GM21529 (cell line): ENCODE results near the gene CFAP92.
A peak's percentile ranks its signal among the peaks of the same experiment; 100 is the strongest.

ENCODE experiments used
- ATAC-seq: cut with Tn5 transposase; IDR thresholded peaks from one replicate; pipeline ENCODE4 v1.9.1; 2021; ENCODE audit not compliant: unreplicated experiment

Gene CFAP92

DNA sequence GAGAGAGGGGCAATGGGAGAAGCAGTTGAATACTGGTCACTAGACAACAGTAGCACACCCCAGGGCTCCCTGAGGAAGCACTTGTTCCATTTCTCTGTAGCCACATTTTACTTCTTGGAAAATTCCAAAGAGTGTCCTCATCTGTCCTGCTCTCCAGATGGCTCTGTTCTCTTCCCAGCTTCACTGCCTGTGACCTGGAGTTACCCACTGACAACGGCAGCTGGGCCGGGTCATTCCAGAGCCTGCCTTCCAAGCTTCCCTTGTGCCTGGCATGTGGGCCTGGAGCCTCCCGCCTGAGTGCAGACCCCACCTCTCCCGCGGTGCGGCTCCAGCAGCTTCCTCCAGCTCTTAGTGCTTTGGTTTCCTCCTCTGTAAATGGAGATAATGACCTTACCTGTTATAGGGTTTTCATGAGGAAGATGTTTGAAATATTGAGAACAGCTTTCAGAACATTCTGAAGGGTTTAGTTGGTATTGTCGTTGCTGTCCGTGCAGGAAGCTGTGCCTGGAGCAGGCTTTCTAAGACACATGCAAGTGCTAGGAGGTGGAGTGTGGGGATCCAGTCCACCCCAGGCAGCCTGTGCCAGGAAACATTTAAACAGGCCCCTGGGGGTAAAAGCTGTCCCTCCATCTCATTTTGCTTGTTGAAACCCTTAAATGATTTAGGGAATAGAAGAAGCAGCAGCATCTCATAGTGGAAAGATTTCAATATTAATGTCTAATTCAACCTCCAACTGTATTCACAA, 32.0 kb upstream of the CFAP92 start:
- no peak for ATAC-seq

DNA sequence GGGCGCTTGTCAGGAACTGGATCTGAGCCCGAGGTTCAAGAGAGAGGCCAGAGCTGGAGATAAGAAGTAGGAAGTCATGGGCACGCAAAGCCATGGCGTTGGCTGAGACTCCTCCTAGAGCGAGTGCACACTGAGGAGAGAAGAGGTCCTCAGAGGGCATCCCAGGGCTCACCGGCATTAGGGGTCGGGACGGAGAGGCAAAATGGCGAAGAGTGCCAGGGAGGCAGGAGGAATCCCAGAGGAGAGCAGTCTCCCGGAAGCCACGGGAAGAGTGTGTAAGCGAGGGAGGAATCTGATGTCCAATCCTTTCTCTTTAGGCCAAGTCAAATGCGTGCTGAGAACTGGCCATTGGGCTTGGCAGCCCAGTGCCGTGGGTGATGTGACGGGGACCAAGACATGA, 31.2 kb upstream of the CFAP92 start:
- ATAC-seq: no peak

DNA sequence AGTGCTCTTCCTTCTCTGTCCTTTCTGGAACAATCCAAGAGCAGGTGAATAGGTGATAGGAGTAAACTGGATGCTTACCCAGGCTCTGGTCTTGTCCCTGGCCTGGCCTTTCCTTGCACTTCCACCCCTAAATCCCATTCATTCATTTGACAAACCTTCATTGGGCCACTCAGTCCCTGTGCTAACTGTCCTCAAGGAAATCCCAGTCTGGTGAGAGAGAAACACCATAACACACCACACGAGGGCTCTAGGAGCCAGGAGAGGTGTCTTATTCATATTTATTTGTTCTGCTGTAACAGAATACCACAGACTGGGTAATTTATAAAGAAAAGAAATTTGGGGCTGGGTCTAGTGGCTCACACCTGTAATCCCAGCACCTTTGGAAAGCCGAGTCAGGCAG, 30.0 kb upstream of the CFAP92 start:
- no peak for ATAC-seq

DNA sequence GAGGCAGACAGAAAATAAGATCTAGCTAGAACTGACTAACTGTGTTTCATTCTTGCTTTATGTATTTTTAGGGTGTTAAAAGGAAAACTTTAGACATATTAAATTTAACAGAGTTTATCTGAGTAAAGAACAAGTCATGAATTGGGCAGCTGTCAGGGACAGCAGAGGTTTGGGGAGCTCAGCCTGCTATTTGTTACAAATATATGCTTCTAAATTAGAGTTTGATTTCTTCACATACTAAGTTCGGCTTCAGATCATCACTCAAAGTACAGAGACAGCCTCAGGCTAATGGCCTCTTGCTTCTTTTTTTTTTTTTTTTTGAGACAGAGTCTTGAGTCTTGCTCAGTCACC, 29.1 kb upstream of the CFAP92 start:
- ATAC-seq: no peak

DNA sequence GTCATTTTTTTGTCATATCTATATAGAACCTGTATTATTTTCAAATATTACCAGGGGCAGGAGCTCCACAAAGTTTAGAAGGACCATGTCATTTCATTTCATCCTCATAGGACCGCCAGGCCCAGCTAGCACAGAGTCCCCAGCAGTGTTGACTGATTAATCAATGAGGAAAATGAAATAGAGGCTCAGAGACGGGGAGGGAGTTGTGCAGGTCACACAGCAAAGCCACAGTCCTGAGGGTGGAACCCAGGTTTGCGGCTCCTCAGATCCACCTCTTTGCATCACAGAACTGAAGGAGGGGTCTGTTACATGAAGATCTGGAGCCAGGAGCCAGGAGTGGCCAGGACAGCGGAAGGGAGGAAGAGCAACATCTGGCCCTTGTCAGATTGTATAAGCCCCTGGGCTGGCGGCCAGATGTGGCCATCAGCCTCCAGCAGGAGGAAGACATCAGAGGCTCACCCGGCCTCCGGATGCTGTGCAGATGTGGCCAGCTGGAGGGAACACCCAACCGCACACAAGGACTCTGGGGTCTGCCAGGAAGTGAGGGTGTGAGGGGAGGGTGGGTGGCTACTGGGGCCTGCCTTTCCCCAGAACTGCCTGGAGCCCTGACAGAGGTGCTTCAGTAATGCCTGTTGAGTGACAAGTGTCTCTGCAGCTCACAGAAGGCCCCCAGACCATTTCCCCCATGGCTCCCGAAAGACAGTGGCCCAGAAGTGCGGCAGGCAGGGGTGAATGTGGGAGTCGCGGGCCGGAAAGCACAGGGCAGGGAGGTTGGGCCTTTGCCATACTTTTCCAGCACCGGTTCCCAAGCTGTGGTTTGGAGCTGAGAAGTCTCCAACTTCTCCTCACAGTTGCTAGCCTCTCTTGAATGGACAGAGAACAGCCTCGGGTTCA, 28.5 kb upstream of the CFAP92 start:
- ATAC-seq: no peak

DNA sequence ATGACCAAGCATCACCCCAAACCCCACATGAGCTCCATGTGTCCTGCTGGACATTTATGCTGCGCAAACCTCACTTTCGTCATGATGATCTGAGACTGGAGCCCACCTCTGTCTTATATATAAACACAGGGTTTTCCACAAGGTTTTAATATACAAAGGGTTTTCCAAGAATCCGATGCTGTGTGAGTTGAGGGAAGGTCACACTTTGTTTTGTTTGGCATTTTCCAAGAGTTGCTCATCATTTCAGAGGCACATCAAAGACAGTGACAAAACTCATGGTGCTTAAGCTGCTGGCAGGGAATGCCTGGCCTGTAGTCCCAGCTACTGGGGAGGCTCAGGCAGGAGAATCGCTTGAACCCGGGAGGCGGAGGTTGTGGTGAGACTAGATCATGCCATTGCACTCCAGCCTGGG, 27.3 kb upstream of the CFAP92 start:
- ATAC-seq: no peak

DNA sequence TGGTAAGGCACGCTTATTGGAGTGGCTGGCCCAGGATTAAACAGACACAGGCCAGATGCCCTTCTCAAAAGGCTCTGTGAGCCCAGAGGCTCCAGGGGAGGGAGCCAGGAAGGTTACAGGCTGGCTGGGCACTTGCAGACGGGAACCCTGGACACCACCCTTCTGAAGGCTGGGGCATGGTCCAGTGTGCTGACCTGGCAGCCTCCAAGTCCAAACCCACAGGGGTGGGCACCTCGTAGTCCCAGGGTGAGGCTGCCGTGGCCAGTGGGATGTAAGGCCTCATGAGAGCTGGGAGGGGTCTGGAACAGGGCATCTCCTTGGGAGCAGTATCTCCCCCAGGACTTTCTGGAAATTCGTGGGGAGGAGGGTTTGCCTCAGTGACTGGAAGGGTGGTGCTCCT, 26.8 kb upstream of the CFAP92 start:
- no peak for ATAC-seq

DNA sequence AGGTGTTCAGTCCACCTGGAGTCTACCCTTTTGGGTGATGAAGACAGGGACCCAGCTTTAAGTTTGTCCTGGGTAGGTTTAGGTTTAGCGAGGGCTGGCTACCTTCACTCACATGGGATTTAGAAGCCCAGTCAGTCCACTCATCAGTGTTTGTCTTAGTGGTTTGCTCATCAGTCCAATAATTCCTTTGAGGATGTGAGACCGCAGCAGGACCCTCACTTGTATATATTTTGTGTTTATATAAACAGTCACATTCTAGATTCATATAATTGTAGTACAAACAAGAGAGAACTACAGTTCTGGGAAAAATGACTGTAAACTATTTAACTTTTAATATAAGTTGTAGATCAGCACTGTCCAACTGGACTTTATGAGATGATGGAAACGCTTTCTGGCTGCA, 25.4 kb upstream of the CFAP92 start:
- no peak for ATAC-seq

DNA sequence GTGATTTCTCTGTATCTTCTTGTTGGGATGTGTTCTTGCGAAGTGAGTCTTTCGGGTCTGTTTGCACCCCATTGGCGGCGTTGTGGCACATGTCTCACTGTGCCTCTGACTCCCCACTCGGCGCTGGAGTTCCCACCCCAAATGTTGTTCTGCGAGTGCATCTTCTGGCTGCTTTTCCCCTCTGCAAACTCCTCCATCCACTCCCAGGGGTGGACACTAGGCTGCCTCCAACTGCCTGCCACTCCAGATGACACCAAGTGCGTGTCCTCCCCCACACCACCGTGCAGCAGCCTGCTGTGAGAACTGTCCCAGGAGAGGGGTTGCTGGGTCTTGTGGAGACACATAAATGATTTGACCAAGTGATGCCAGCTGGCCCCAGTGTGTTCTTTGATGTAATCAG, 24.9 kb upstream of the CFAP92 start:
- ATAC-seq: no peak

DNA sequence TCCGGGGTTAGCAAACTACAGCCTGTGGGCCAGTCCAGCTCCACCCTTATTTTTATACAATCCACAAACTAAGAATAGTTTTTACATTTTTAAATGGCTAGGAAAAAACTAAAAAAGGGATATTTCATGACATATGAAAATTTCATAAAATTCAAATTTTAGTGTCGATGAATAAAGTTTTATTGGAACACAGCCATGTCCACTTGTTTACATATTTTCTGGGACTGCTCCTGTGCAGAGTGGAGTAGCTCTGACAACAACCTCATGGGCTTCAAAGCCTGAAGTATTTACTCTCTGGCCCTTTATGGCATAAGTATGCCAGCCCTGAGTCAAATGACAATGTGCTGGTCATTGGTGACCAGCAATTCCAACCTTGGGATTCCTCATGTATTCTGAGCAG, 24.4 kb upstream of the CFAP92 start:
- no peak for ATAC-seq

DNA sequence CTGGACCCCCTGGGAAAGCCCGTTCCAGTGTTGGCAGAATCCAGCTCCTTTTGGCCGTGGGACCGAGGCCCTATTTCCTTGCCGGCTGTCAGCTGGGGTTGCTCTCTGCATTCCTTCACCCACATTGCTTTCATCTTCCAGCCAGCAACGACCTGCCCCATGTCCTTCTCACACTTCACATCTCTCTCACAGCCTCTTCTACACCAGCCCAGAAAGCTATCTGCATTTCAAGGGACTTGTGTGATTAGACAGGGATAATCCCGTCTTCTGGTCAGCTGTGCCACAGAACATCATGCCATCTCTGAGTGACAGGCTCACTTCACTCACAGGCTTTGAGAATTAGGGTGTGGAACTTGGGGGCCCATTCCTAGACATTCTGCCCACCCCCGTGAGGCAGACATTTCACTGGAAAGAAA, 23.6 kb upstream of the CFAP92 start:
- ATAC-seq: no peak

DNA sequence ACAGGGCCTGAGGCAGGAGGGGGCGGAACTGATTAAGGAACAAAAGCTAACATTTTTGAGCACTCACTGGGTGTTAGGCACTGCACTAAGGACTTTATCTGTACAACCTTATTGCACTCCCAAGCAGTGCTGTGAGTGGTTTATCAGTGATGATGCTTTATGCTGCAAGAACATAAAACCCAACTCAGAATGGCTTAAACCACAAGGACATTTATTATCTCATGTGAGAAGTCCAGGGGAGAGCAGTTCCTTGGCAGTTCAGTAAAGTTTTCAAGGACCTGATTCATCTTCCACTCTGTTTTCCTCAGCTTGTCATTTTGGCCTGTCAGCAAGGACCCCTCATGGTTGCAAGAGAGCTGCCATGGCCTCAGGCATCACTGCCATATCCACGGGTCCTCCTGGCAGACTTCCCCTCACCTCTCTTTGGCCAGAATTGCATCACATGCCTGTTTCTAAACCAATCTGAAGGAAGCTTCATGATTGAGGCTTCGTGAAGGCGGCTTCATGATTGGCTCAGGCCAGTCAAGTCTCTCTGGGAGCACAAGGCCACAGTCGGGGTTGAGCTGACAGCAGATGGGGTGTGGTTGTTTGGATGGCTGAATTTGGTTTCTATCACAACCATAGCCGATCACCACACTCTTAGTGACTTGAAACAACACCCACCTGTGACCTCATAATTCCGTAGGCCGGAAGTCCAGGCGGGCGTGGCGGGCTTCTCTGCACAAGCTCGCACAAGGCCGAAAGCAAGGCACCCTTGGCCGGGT, 23.0 kb upstream of the CFAP92 start:
- ATAC-seq: peak; percentile 60

DNA sequence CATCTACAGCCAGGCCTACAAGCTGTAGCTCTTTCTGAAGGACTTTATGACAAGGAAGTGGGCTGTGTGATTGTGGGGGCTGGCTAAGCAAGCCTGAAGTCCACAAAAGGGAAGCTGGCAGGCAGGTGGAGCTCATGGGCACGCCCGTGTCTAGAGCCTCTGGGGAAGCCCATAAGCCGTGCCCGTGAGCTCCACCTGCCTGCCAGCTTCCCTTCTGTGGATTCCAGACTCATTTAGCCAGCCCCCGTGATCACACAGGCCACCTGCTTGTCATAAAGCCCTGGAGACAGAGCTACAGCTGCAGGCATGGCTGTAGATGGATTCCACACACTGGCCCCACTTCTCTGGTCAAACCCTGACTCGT, 22.5 kb upstream of the CFAP92 start:
- no peak for ATAC-seq

DNA sequence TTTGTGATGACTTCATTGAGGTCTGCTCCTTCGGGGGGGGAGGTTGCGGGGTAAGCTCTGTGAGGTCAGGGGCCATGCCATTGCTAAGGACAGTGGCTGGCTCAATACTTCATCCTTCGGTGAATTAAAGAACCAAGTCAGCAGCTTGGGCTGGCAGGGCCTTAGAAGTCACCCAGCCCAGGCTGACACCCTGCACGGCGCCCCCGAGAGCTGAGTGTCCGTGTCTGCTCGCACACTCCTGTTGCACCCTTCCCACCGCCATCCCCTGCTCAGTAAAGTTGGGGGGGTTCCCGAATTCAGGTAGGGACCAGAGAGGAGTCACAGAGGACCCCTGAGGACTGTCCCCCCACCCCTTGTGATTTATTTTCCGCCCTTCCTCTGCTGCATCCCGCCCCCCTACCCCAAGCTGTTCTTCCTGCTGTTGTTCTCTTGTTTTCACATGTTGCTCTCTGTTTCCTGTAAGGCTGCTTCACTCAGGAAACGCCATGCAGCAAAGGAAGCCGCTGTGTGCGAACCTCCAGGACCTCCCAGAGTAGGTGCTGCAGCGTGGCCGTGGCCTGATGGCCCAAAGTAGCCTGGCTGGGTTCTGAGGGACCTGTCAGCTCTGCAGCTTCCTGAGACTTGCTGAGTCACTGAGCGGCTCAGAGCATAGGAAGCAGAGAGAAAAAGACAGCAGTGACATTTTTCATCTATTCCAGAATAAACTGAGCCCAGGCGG, 21.7 kb upstream of the CFAP92 start:
- ATAC-seq: no peak

DNA sequence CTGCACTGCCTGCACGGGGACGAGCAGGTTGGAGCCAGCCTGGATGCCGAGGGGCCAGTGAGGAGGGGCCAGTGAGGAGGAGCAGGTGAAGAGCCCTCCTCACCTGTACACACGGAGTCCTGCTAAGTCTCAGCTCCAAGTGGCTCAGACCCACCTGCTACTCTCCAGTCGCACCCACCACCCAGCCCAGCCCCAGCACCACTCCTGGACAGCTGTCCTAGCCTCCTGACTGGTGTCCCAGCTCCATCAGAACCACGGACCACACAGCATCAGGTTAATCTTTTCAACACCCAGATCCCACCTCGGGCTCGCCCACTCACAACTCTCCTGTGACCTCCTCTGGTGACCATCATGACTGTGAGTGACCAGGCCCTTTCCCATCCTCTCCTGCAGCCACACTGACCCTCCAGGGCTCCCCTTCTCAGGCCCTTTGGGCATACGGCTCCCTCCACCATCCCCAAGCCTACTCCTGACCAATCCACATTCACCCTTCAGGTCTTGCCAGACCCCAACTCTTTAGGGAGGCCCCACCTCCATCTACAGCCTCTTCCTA, 21.0 kb upstream of the CFAP92 start:
- ATAC-seq: no peak

DNA sequence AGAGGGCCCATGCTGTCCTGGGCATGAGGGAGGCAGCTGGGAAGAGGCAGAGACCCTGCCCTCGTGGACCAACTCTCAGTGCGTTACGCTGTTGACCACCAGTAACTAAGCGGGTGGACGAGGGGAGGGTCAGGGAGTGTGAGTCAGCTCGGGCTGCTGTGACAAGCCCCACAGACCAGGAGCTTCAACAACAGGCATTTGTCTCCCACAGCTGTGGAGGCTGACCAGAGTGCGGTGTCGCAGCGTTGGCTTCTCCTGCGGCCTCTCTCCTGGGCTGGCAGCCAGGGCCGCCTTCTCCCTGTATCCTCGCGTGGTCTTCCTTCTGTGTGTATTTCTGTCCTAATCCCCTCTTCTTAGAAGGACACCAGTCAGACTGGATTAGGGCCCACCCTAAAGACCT, 20.3 kb upstream of the CFAP92 start:
- no peak for ATAC-seq

DNA sequence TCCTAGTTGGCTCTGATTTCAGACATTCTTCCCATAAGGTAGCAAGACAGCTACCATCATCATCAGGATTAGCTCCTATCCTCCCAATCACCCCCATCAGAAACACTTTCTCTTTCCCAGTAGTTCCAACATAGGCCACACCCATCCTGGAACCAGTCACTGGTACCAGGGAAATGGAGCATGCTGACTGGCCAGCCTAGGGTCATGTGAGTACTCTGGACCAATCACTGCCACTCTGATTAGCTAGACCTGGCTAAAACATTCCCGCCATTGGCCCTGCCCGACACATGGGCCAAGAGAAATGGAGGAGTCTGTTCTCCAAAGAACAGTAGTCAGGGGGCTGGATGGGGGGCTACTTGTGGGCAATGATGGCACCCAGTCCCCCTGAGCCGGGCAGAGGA, 19.6 kb upstream of the CFAP92 start:
- no peak for ATAC-seq

DNA sequence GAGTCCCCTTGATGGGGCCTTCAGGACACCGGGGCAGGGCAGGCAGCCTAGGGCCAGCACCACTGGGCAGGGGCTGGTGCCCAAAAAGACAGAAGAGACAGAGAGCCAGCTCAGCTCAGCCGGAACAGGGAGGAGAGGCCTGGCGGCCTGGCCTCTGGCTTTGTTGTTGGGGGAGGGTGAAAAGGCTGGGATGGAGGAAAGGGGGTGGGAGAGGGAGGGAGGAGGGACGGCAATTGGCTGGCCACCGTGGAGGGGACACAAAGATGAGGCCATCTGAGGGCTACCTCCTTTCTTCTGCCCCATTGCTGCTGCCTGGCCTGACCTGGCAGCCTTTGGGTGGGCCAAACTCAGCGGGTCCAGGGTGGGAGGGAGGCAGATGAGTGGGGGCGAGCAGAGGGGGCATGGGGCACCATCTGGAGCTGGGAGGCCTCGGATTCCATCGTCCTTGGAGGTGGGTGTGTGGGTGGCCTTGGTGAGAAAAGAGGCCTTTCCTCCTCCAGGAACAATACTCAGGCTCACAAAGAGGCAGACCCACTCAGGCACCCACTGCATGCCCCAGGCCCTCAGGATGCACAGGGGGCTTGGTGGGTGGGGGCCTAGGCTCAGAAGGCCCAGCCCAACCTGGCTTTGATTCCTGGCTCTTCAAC, 16.6 kb upstream of the CFAP92 start:
- ATAC-seq: no peak

DNA sequence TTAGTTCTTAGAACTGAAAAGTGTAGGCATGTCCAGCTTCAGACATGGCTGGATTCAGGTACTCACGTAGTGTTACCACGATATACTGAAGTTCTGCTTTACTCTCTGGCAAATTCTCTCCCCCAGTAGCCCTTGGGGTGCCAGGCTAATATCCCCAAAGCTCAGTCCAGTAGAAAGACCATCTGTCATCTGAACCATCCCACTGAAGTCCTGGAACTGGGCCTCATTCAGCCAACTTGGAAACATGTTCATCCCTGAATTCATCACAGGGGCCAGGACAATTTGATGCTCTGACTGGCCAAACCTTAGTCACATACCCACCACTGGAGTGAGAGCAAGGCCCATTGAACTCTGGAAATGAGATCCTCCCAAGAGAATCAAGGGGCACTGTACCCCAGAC, 15.4 kb upstream of the CFAP92 start:
- no peak for ATAC-seq

DNA sequence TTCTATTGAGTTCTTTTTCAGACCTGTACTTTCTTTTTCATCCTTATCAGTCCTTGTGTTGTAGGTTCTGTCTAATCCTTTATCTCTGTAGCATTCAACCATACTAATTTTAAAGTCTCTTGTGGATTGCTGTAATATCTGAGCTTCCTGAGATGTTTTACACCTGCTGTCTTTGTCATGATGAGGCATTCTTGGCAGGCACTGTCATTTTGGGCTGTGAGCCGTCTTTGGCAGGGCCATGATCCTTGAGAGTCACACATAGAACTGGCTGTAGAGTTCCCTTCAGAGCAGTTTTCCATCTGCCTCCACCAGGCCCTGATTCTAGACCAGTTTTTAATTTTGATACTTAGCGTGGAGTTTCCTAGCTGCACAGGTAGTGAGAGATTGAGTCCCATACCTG, 13.9 kb upstream of the CFAP92 start:
- no peak for ATAC-seq
